ENCODE results near the gene ARL2.

DNA sequence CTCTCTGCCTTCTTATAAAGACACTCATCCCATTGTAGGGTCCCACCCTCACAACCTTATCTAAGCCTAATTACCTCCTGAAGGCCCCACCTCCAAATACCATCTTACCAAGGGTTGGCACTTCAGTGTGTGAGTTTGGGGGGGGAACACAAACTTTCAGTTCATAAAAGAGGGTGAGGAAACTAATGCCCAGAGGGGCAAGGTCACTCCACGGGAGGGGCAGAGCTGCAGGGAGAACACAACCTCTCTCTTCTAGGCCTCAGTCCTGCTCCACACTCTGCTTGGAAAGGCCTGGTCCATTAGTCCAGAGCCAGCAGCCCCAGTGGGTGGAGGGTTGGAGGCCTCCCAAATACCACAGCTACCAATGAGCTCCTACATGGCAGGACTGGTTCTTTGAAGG lies 14.5 kb upstream of the ARL2 start:
- TF ChIP-seq ZNF274 (IDR thresholded peaks at IDR 0.05; ENCODE audit: low read depth, low read length) = no peak
- TF ChIP-seq YY1 (IDR thresholded peaks at IDR 0.05; ENCODE audit: insufficient read depth, insufficient read length) = no peak

All from NT2/D1 (cell line).